ENCODE measurements around the gene FSTL4. TPM values are rescaled to one million over a fixed set of nuclear protein-coding genes. Genes with fewer than 3 reads are reported as not detected.

FSTL4 gene
- total and polyA plus RNA-seq, 2 of the 4 experiments (the other 2 are of a cell fraction), result 0.18 TPM; not detected in 1

DNA sequence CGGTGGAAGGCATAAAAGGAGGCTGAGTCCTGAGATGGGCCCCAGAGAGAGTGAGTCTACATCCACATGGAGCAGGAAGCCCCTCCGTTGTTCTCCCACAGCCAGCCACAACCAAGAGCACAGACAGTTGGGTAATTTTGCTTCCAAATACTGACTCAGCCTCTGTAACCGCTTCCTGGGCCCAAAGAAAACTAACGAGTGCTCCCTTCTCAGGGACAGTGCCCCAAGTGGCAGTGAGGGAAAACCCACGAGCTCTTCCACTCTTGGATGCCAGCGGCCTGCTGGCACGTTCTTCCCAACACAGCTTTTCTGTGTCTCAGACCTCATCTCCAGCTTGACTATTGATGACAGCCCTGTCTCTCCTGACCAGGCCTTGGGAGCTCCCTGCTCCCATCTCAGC lies 207.6 kb downstream of the FSTL4 start:
- DNase-seq, result no peak
- no peak overlapping the region for H3K27ac ChIP-seq (ENCODE audit: insufficient read depth, low read length)
- no peak overlapping the region for H3K4ac ChIP-seq (ENCODE audit: low read depth, low read length)
- H4K5ac ChIP-seq (ENCODE audit: low read depth, low read length), result no peak overlapping the region
- no peak for ATAC-seq (ENCODE audit: low read depth)
- H3K23ac ChIP-seq (ENCODE audit: low read depth, low read length), result no peak overlapping the region
- no peak overlapping the region for H4K8ac ChIP-seq (ENCODE audit: low read depth in 2 of 2, low read length in 2 of 2)
- H3K4me3 ChIP-seq (ENCODE audit: insufficient read depth, low read depth, low read length), result no peak overlapping the region
- in situ Hi-C loops (cut with MboI; ENCODE audit: low sequenced_read_pairs) (no loop called here), dilution Hi-C loops (cut with HindIII; ENCODE audit: low sequenced_read_pairs, unreplicated experiment) (no loop called here), intact Hi-C loops (cut with micrococcal nuclease) (no loop called here)
- no peak overlapping the region for H2BK20ac ChIP-seq (ENCODE audit: low read depth, low read length)
- H3K56ac ChIP-seq (ENCODE audit: extremely low read depth, insufficient read depth, low read length), result no peak overlapping the region
- H2AK9ac ChIP-seq (replicated peaks; ENCODE audit: low read depth, low read length, poor library complexity), result no peak overlapping the region
- no peak overlapping the region for H2AK5ac ChIP-seq (ENCODE audit: low read depth, low read length)
- no peaks in the 10 kb centered on the region for H3K4me1 ChIP-seq (ENCODE audit: control insufficient read depth, insufficient read depth, low read length)
- H3K4me2 ChIP-seq (ENCODE audit: low read depth, low read length), result no peak overlapping the region
- H4K20me1 ChIP-seq (ENCODE audit: insufficient read depth, low read length), result no peaks in the 10 kb centered on the region
- H3K18ac ChIP-seq (ENCODE audit: low read depth, low read length), result no peak overlapping the region
- CTCF ChIA-PET, result no interaction called here
- BruUV-seq (replicated peaks), result no TSS peak
- no peaks in the 10 kb centered on the region for H3K9me1 ChIP-seq (ENCODE audit: insufficient read depth, low read length)
- WGBS, 2 experiments (ENCODE audit: extremely low coverage in 2 of 2, insufficient read length in 1 of 2), result 50% methylated on average over 5 of the region's 7 CpGs; no CpG with 5 or more reads in 1 of the 2 experiments
- no peak overlapping the region for H3K9ac ChIP-seq (ENCODE audit: low read depth, low read length)
- H2BK5ac ChIP-seq (ENCODE audit: low read depth, low read length, poor library complexity, severe bottlenecking), result no peak overlapping the region
- H3K79me1 ChIP-seq (ENCODE audit: low read depth in 1 of 2, low read length in 2 of 2), result no peaks in the 10 kb centered on the region
- no peaks in the 10 kb centered on the region for H3K36me3 ChIP-seq (ENCODE audit: control insufficient read depth, insufficient read depth, low read length)
- H3K9me3 ChIP-seq (ENCODE audit: control insufficient read depth, insufficient read depth, low read length), result no peaks in the 10 kb centered on the region
- TF ChIP-seq CEBPB (IDR thresholded peaks at IDR 0.05; ENCODE audit: low read depth, low read length), result no peak
- no peak overlapping the region for H2BK15ac ChIP-seq (ENCODE audit: low read depth, low read length)
- H2BK120ac ChIP-seq (ENCODE audit: low read depth, low read length), result no peak overlapping the region
- no peak overlapping the region for H3K14ac ChIP-seq (replicated peaks; ENCODE audit: low read depth, low read length)
- H3K27me3 ChIP-seq (ENCODE audit: control insufficient read depth, insufficient read depth, low read length), result peaks cover 12% of the 10 kb centered on the region
- peak overlapping the region; percentile 58 for H2AFZ ChIP-seq (replicated peaks; ENCODE audit: low read length, poor library complexity)
- POLR2A ChIA-PET (ENCODE audit: unreplicated experiment), result no interaction called here
- H4K91ac ChIP-seq (ENCODE audit: insufficient read depth, low read depth, low read length), result no peak overlapping the region

Measured in IMR-90 (cell line).